ENCODE measurements around the gene LRRC56.

The LRRC56 gene

DNA sequence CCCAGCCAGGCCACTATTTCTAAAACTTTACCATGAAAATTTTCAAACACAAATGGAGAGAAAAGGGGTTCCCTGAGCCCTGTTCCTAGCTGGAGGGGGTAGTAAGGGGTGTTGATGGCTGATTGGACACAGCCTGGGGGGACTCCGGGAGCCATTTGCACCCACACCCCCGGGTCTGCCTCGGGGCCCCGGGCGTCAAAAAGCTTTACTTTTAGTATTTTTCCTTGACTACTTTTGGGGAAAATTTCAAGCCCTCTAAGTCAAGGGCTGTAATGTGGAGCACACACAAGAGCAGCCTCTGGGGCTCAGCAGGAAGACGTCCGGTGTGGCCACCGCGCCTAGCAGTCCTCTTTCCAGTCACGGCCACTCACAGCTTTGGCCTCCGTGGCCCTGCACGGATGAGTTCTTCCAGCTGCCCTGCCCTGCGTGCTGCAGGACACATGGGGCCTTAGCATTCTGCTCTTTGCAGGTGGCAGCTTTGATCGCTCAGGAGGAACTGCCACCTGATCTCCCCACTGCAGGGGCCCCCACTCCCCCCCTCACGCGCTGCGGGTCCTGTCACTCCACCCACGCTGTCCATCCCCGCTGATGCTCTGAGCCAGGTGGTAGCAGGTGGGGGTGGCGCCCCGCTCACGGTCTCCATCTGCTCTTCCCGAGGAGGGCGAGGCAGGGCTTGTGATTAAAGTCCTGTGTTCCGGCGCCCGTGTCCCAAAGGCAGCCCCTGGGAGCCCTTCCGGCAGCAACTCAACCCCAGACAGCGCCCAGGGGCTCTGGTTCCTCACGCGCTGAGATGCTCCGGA is 44.7 kb upstream of the LRRC56 start:
- 94 to 95% methylated on average over 32 of the region's 32 CpGs for WGBS, 2 experiments
- H3K4me1 ChIP-seq (ENCODE audit: control insufficient read depth, insufficient read depth, low read length) = no peaks in the 10 kb centered on the region
- H3K27ac ChIP-seq (ENCODE audit: insufficient read depth, low read depth, low read length, poor library complexity, severe bottlenecking) = no peak overlapping the region
- peaks cover 19% of the 10 kb centered on the region for H3K36me3 ChIP-seq (ENCODE audit: control insufficient read depth, insufficient read depth, low read length)
- H3K27me3 ChIP-seq (ENCODE audit: control insufficient read depth, insufficient read depth, low read length, poor library complexity, severe bottlenecking) = no peaks in the 10 kb centered on the region
- no peak overlapping the region for H3K4me3 ChIP-seq (ENCODE audit: insufficient read depth, low read depth, low read length)
- H3K9me3 ChIP-seq (ENCODE audit: control insufficient read depth, low read length) = no peaks in the 10 kb centered on the region

GRCh38 chr11:494761-495536 is 42.4 kb upstream of the LRRC56 start:
- H3K9me3 ChIP-seq (ENCODE audit: control insufficient read depth, low read length) = no peaks in the 10 kb centered on the region
- H3K4me1 ChIP-seq (ENCODE audit: control insufficient read depth, insufficient read depth, low read length) = no peaks in the 10 kb centered on the region
- H3K4me3 ChIP-seq (ENCODE audit: insufficient read depth, low read depth, low read length) = no peak overlapping the region
- H3K27me3 ChIP-seq (ENCODE audit: control insufficient read depth, insufficient read depth, low read length, poor library complexity, severe bottlenecking) = no peaks in the 10 kb centered on the region
- 94 to 95% methylated on average over 37 of the region's 37 CpGs for WGBS, 2 experiments
- H3K27ac ChIP-seq (ENCODE audit: insufficient read depth, low read depth, low read length, poor library complexity, severe bottlenecking) = no peak overlapping the region
- peaks cover 31% of the 10 kb centered on the region for H3K36me3 ChIP-seq (ENCODE audit: control insufficient read depth, insufficient read depth, low read length)

GRCh38 chr11:495537-495931 is 41.8 kb upstream of the LRRC56 start:
- Histone ChIP-seq H3K9me3 (ENCODE audit: control insufficient read depth, low read length) (no peaks in the 10 kb centered on the region), H3K27ac (ENCODE audit: insufficient read depth, low read depth, low read length, poor library complexity, severe bottlenecking) (no peak overlapping the region), H3K4me1 (ENCODE audit: control insufficient read depth, insufficient read depth, low read length) (no peaks in the 10 kb centered on the region), H3K27me3 (ENCODE audit: control insufficient read depth, insufficient read depth, low read length, poor library complexity, severe bottlenecking) (no peaks in the 10 kb centered on the region), H3K4me3 (ENCODE audit: insufficient read depth, low read depth, low read length) (no peak overlapping the region), H3K36me3 (ENCODE audit: control insufficient read depth, insufficient read depth, low read length) (peaks cover 30% of the 10 kb centered on the region)
- 92 to 95% methylated on average over 10 of the region's 10 CpGs for WGBS, 2 experiments

GRCh38 chr11:496834-497564 is 40.3 kb upstream of the LRRC56 start:
- Histone ChIP-seq H3K4me3 (ENCODE audit: insufficient read depth, low read depth, low read length) (no peak overlapping the region), H3K27ac (ENCODE audit: insufficient read depth, low read depth, low read length, poor library complexity, severe bottlenecking) (no peak overlapping the region), H3K36me3 (ENCODE audit: control insufficient read depth, insufficient read depth, low read length) (peaks cover 30% of the 10 kb centered on the region), H3K9me3 (ENCODE audit: control insufficient read depth, low read length) (no peaks in the 10 kb centered on the region), H3K4me1 (ENCODE audit: control insufficient read depth, insufficient read depth, low read length) (no peaks in the 10 kb centered on the region), H3K27me3 (ENCODE audit: control insufficient read depth, insufficient read depth, low read length, poor library complexity, severe bottlenecking) (no peaks in the 10 kb centered on the region)
- WGBS, 2 experiments = 95% methylated on average over 34 of the region's 34 CpGs

GRCh38 chr11:497565-498296 is 39.6 kb upstream of the LRRC56 start:
- Histone ChIP-seq H3K36me3 (ENCODE audit: control insufficient read depth, insufficient read depth, low read length) (peaks cover 30% of the 10 kb centered on the region), H3K4me1 (ENCODE audit: control insufficient read depth, insufficient read depth, low read length) (no peaks in the 10 kb centered on the region), H3K4me3 (ENCODE audit: insufficient read depth, low read depth, low read length) (no peak overlapping the region), H3K27me3 (ENCODE audit: control insufficient read depth, insufficient read depth, low read length, poor library complexity, severe bottlenecking) (no peaks in the 10 kb centered on the region), H3K9me3 (ENCODE audit: control insufficient read depth, low read length) (no peaks in the 10 kb centered on the region), H3K27ac (ENCODE audit: insufficient read depth, low read depth, low read length, poor library complexity, severe bottlenecking) (no peak overlapping the region)
- 95 to 96% methylated on average over 31 of the region's 31 CpGs for WGBS, 2 experiments

DNA sequence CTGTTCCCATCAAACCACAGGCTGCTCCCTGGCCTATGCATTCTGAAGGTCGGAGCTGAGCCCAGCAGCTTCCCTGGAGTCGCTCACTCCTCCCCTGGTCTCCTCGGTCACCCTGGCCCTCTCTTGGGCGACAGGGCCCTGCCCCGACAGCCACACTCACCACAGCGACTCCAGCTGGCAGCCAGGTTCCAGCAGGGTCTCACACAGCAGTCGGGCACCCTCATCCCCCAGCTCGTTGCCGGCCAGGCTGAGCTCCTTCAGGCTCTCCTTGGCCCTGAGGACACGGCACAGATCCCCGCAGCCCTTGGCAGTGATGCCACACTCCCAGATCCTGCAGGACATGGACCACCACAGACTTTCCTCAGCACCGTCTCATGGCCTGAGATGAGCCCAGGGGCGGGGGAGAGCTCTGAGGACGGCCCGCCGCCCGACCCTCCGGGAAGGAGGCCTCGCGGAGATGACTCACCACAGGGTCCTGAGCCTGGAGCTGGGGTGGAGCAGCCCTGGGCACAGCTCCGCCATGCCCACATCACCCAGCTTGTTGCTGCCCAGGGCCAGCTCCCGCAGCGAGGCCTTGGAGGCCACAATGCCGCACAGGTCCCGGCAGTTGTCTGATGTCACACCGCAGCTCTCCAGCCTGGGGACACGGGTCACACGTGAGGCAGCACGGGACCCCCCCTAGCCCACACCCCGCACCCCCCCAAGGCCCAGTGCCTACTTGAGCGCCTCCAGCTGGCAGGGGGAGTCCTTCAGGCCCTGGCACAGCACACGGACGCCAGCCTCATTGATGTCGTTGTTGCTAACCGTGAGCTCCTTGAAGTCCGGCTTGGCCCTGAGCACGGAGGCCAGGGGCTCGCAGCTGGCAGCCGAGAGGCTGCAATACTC is 38.8 kb upstream of the LRRC56 start:
- H3K27ac ChIP-seq (ENCODE audit: insufficient read depth, low read depth, low read length, poor library complexity, severe bottlenecking) = no peak overlapping the region
- WGBS, 2 experiments = 94% methylated on average over 39 of the region's 39 CpGs
- peaks cover 30% of the 10 kb centered on the region for H3K36me3 ChIP-seq (ENCODE audit: control insufficient read depth, insufficient read depth, low read length)
- no peak overlapping the region for H3K4me3 ChIP-seq (ENCODE audit: insufficient read depth, low read depth, low read length)
- H3K9me3 ChIP-seq (ENCODE audit: control insufficient read depth, low read length) = no peaks in the 10 kb centered on the region
- no peaks in the 10 kb centered on the region for H3K27me3 ChIP-seq (ENCODE audit: control insufficient read depth, insufficient read depth, low read length, poor library complexity, severe bottlenecking)
- no peaks in the 10 kb centered on the region for H3K4me1 ChIP-seq (ENCODE audit: control insufficient read depth, insufficient read depth, low read length)

- Histone ChIP-seq H3K4me1 (ENCODE audit: control insufficient read depth, insufficient read depth, low read length) (peaks cover 2% of the 10 kb centered on the region), H3K36me3 (ENCODE audit: control insufficient read depth, insufficient read depth, low read length) (peaks cover 30% of the 10 kb centered on the region), H3K9me3 (ENCODE audit: control insufficient read depth, low read length) (no peaks in the 10 kb centered on the region), H3K27ac (ENCODE audit: insufficient read depth, low read depth, low read length, poor library complexity, severe bottlenecking) (no peak overlapping the region), H3K27me3 (ENCODE audit: control insufficient read depth, insufficient read depth, low read length, poor library complexity, severe bottlenecking) (peaks cover 2% of the 10 kb centered on the region), H3K4me3 (ENCODE audit: insufficient read depth, low read depth, low read length) (no peak overlapping the region)
- 94 to 95% methylated on average over 24 of the region's 24 CpGs for WGBS, 2 experiments
These were observed 37.9 kb upstream of the LRRC56 start for GRCh38 chr11:499201-500076.

DNA sequence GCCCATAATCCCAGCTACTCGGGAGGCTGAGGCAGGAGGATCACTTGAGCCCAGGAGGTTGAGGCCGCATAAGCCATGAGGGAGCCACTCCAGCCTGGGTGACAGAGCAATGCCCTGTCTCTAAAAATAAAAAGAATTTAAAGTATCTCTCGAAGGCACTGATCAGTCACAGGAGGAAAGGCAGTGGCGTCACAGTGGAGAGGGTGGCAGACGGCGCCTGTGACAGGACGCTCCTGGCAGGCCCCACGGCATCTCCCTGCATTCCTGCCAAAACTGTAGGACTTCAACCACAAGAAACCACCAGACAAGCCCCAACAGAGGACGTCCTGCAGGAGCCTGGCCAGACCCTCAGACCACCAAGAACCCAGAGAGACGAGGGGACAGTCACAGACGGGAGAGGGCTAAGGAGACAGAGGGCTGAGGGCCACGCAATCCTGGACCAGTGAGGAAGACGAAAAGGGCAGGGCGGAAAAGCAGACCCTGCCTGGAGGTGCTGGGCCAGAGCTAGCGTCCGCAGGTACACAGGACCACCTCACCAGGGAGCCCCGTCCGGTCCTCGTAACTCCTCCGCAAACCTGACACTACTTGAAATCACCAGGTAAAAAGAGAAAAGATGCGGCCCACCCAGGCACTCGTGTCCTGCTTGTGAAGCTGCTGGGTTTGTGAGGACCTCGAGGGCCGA is 36.2 kb upstream of the LRRC56 start:
- Histone ChIP-seq H3K4me3 (ENCODE audit: insufficient read depth, low read depth, low read length) (no peak overlapping the region), H3K27me3 (ENCODE audit: control insufficient read depth, insufficient read depth, low read length, poor library complexity, severe bottlenecking) (peaks cover 10% of the 10 kb centered on the region), H3K36me3 (ENCODE audit: control insufficient read depth, insufficient read depth, low read length) (peaks cover 30% of the 10 kb centered on the region), H3K9me3 (ENCODE audit: control insufficient read depth, low read length) (no peaks in the 10 kb centered on the region), H3K4me1 (ENCODE audit: control insufficient read depth, insufficient read depth, low read length) (peaks cover 11% of the 10 kb centered on the region), H3K27ac (ENCODE audit: insufficient read depth, low read depth, low read length, poor library complexity, severe bottlenecking) (no peak overlapping the region)
- WGBS, 2 experiments = 95% methylated on average over 24 of the region's 24 CpGs

All from ectodermal cell (in vitro differentiated cells).